HG02798 (cell line): Measurements from ENCODE around the gene PSME1.

ENCODE experiments used
- ATAC-seq: cut with Tn5 transposase; IDR thresholded peaks from one replicate; pipeline ENCODE4 v1.9.1; 2021; ENCODE audit warnings: mild to moderate bottlenecking; ENCODE audit not compliant: unreplicated experiment, poor library complexity

PSME1 gene

DNA sequence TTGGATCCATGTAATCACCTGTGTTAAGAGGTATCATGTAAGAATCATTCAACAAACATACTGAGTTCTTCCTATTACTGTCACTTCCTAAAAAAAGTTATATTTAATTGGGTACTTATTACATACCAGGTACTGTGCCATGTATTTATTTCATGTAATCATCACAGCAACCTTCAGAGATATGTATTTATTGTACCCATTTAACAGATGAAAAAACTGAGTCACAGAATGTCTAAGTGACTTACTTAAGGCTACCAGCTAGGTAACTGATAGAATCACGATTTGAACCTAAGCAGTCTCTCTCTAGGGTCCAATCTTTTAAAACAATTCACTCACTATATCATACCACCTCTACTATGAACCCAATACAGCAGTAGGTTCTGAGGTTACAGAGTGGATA, 8.5 kb downstream of the PSME1 start:
- ATAC-seq: no peak

- ATAC-seq: no peak
Measured at GRCh38 chr14:24145219-24145618, 9.2 kb downstream of the PSME1 start.

GRCh38 chr14:24145690-24146452, 9.9 kb downstream of the PSME1 start:
- no peak for ATAC-seq

- peak; percentile 67 for ATAC-seq
Measured at GRCh38 chr14:24146453-24146977, 10.5 kb downstream of the PSME1 start, which contains the start of gene PSME2. Gene PSME2, minus strand, starts transcription at chr14:24146610. Its CDS starts 29 bp downstream, at chr14:24146581.

- ATAC-seq: peak; percentile 87
Measured at GRCh38 chr14:24146978-24147760, 11.2 kb downstream of the PSME1 start, which contains the start of gene RNF31. Gene RNF31, plus strand, starts transcription at chr14:24147498. Its CDS starts 201 bp downstream, at chr14:24147699.

DNA sequence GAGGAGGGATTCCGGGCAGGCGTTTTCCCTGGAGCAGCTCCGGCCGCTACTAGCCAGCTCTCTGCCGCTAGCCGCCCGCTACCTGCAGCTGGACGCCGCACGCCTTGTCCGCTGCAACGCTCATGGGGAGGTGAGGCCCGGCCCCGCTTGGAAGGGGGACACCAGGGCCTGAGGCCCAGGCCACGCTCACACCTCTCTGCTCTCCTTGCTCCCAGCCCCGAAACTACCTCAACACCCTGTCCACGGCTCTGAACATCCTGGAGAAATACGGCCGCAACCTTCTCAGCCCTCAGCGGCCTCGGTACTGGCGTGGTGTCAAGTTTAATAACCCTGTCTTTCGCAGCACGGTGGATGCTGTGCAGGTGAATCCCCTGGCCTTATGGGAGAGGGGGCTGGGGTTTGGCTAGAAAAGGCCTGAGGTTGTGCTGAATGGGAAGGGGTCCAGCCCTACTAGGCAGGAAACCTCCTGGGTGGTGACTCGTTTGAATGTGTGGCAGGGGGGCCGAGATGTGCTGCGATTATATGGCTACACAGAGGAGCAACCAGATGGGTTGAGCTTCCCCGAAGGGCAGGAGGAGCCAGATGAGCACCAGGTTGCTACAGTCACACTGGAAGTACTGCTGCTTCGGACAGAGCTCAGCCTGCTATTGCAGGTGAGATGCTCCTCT, 11.9 kb downstream of the PSME1 start:
- ATAC-seq: no peak

DNA sequence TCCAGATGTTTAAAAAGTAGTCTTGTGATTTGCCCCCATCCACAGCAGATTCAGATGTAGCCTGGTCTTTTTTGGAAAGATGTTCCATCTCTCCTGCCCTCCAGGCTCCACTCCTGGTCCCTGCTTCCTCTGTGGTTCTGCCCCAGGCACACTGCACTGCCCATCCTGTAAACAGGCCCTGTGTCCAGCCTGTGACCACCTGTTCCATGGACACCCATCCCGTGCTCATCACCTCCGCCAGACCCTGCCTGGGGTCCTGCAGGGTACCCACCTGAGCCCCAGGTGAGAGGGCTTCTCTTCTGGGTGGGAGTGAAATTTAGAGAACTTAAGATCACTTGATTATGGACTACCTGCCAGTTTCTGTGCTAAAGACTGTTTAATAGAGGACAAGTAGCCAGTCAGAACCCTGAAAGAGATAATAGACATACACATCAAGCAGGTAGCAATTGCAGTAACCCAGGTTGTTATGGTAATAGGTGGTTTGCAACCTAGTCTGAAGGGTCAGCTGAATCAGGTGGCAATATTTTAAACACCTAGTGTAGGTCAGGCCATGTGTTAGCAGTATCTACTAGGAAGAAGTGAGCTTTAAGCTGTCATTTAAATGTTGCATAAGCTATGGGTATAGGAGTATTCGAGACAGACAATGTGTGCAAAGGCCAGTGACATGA, 13.4 kb downstream of the PSME1 start:
- no peak for ATAC-seq

GRCh38 chr14:24150061-24150460, 14.1 kb downstream of the PSME1 start:
- no peak for ATAC-seq

- ATAC-seq: no peak
Measured at GRCh38 chr14:24150567-24150966, 14.6 kb downstream of the PSME1 start.

DNA sequence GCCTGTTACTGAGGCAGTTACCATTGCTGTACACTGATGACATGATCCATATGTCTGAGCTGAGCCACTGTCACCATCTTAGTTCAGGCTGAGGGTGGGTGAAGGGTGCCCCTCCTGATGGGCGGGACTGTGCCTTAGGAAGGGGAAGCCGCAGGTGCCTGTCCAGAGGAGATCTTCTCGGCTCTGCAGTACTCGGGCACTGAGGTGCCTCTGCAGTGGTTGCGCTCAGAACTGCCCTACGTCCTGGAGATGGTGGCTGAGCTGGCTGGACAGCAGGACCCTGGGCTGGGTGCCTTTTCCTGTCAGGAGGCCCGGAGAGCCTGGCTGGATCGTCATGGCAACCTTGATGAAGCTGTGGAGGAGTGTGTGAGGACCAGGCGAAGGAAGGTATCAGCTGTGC, 15.0 kb downstream of the PSME1 start:
- no peak for ATAC-seq

GRCh38 chr14:24151404-24152080, 15.5 kb downstream of the PSME1 start:
- ATAC-seq: no peak

DNA sequence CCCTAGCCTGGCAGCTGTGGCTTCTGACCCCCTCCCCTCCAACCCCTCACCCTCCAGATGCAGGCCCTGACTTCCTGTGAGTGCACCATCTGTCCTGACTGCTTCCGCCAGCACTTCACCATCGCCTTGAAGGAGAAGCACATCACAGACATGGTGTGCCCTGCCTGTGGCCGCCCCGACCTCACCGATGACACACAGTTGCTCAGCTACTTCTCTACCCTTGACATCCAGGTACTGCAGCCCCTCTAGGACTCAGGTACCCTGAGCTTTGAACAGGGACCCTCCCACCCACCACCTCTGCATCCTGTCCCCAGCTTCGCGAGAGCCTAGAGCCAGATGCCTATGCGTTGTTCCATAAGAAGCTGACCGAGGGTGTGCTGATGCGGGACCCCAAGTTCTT, 19.1 kb downstream of the PSME1 start:
- ATAC-seq: no peak

GRCh38 chr14:24156840-24157239, 20.8 kb downstream of the PSME1 start:
- no peak for ATAC-seq

DNA sequence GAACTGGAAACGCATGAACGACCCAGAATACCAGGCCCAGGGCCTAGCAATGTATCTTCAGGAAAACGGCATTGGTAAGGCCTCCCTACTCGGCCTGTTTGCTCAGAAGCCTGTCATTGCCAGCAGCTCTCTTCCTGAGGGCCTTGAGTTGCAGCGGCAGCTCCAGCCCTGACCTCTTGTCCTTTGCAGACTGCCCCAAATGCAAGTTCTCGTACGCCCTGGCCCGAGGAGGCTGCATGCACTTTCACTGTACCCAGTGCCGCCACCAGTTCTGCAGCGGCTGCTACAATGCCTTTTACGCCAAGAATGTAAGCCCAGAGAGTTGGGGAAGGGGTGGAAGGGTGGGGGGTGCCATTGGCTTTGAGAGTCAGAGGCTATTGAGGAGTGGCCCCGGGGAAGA, 21.3 kb downstream of the PSME1 start:
- no peak for ATAC-seq

- ATAC-seq: no peak
Measured at GRCh38 chr14:24159777-24160498, 23.9 kb downstream of the PSME1 start.

DNA sequence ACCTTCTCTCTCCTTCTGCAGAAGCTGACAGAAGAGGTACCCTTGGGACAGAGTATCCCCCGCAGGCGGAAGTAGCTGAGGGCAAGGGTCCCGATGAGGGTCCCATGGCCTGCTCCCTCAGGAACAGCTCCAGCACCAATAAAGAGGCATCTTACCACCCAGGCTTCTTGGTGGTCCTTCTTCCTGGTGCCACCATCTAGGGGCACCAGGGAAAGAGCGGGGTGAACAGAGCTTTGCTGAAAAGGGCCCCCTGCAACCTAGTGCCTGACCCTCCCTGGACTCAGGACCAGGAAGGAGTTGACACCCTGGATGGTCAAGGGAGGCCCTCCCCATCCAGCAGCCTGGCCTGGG, 24.5 kb downstream of the PSME1 start:
- ATAC-seq: no peak

GRCh38 chr14:24160850-24161804, 25.1 kb downstream of the PSME1 start, which contains the start of gene IRF9:
Gene IRF9, plus strand, starts transcription at chr14:24161265. Its CDS starts 880 bp downstream, at chr14:24162145.
- peak; percentile 87 for ATAC-seq

DNA sequence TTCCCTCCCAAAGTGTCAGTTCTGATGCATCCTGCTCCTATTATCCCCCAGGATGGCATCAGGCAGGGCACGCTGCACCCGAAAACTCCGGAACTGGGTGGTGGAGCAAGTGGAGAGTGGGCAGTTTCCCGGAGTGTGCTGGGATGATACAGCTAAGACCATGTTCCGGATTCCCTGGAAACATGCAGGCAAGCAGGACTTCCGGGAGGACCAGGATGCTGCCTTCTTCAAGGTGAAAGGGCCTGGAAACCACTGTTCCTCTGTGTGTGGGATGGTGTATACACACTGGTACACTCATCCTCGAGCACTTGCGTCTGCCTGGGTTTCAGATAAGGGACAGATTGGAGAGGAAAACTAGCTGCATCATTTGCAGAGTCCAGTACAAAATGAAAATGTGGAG, 26.1 kb downstream of the PSME1 start:
- ATAC-seq: no peak
